Fibroblast of lung (primary cell): Measurements from ENCODE around the gene ZNF302.

ENCODE experiments used
- EZH2 ChIP-seq: IDR thresholded peaks from 2 replicates; pipeline ENCODE4 v1.5.1; 2012; ENCODE audit warnings: low read length, control low read depth, mild to moderate bottlenecking; ENCODE audit errors: missing control alignments
- TF ChIP-seq, protein P1 (sequence below), 2 donors: IDR thresholded peaks in 1 of 2; conservative IDR thresholded peaks in 1 of 2; 1 replicate in 1 of 2; 2 replicates in 1 of 2; pipeline ENCODE4 v1.5.1; 2011 to 2012; ENCODE audit warnings: low read length in 2 of 2, control low read depth in 1 of 2, inconsistent platforms in 1 of 2, low read depth in 1 of 2, mild to moderate bottlenecking in 1 of 2

DNA sequence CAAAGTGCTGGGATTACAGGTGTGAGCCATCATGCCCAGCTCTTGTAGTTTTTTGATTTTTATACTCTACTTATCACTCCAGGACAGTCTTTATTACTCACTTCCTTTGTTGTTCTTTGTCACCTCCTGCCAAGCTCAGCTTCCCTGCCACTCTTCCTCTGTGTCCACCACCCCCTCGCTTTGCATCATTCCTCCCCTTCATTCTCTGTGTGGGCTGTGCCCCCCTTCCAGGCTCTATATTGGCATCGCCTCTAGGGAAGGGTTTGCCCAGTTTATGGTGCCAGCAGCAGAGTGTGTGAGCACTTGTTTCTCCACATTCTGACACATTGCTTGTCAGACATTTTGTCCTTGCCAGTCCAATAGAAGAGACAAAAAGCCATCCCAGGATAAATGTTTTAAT lies 15.1 kb downstream of the ZNF302 start:
- TF ChIP-seq, protein P1, sequence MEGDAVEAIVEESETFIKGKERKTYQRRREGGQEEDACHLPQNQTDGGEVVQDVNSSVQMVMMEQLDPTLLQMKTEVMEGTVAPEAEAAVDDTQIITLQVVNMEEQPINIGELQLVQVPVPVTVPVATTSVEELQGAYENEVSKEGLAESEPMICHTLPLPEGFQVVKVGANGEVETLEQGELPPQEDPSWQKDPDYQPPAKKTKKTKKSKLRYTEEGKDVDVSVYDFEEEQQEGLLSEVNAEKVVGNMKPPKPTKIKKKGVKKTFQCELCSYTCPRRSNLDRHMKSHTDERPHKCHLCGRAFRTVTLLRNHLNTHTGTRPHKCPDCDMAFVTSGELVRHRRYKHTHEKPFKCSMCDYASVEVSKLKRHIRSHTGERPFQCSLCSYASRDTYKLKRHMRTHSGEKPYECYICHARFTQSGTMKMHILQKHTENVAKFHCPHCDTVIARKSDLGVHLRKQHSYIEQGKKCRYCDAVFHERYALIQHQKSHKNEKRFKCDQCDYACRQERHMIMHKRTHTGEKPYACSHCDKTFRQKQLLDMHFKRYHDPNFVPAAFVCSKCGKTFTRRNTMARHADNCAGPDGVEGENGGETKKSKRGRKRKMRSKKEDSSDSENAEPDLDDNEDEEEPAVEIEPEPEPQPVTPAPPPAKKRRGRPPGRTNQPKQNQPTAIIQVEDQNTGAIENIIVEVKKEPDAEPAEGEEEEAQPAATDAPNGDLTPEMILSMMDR (conservative IDR thresholded peaks at IDR 0.05 in 1 of 2, IDR thresholded peaks at IDR 0.05 in 1 of 2; ENCODE audit: low read depth in 1 of 2, low read length in 2 of 2) = no peak
- TF ChIP-seq EZH2 = no peak
